Natural killer cell (primary cell): ENCODE data around the gene PRSS23. TPM values are rescaled to one million over a fixed set of nuclear protein-coding genes. Genes with fewer than 3 reads are reported as not detected.

Source experiments
- ATAC-seq, 3 donors: fragments of 150-1000 bp in 2 of 3; fragments of 200-7000 bp in 1 of 3; cut with Tn5 transposase; 1 replicate in 1 of 3; 2 replicates in 2 of 3; pipeline ENCODE4 v1.10.0; 2021; ENCODE audit warnings: mild to moderate bottlenecking in 2 of 3, moderate library complexity in 2 of 3
- DNase-seq, 2 donors: peaks; one replicate each; pipeline versions ENCODE4 v3.0.0 to v3.0.0-alpha.2; 2013 to 2021; ENCODE audit warnings: mixed read lengths in 1 of 2
- H3K27ac ChIP-seq: one replicate; pipeline ENCODE4 v1.5.1; 2013; ENCODE audit warnings: mild to moderate bottlenecking, low read length
- H3K27me3 ChIP-seq: one replicate; pipeline ENCODE4 v1.6.1; 2013; ENCODE audit warnings: low read length; ENCODE audit not compliant: control insufficient read depth, insufficient read depth
- H3K36me3 ChIP-seq: one replicate; pipeline ENCODE4 v1.6.1; 2013; ENCODE audit warnings: low read length; ENCODE audit not compliant: control insufficient read depth, insufficient read depth
- H3K4me1 ChIP-seq: one replicate; pipeline ENCODE4 v1.6.1; 2013; ENCODE audit warnings: low read length; ENCODE audit not compliant: control insufficient read depth, insufficient read depth
- H3K4me3 ChIP-seq: one replicate; pipeline ENCODE4 v1.5.1; 2013; ENCODE audit warnings: low read length
- H3K9me3 ChIP-seq: one replicate; pipeline ENCODE4 v1.6.1; 2013; ENCODE audit warnings: low read length; ENCODE audit not compliant: control insufficient read depth, insufficient read depth
- H3K27ac Mint-ChIP-seq, 2 donors: one replicate each; pipeline ENCODE4 v1.8.0; 2022; ENCODE audit warnings: mild to moderate bottlenecking in 2 of 2, mixed read lengths in 2 of 2, moderate library complexity in 1 of 2
- H3K27me3 Mint-ChIP-seq, 2 donors: one replicate each; pipeline ENCODE4 v1.8.0; 2022; ENCODE audit warnings: low read depth in 2 of 2, mixed read lengths in 2 of 2
- H3K36me3 Mint-ChIP-seq: one replicate; pipeline ENCODE4 v1.8.0; 2022; ENCODE audit warnings: mixed read lengths
- H3K4me1 Mint-ChIP-seq, 2 donors: one replicate each; pipeline ENCODE4 v1.8.0; 2022; ENCODE audit warnings: mixed read lengths in 2 of 2
- H3K4me3 Mint-ChIP-seq: one replicate; pipeline ENCODE4 v1.8.0; 2022; ENCODE audit warnings: mild to moderate bottlenecking, moderate library complexity, mixed read lengths
- H3K9me3 Mint-ChIP-seq, 2 donors: one replicate each; pipeline ENCODE4 v1.8.0; 2022; ENCODE audit warnings: mixed read lengths in 2 of 2
- CTCF ChIP-seq: fragments of 200-600 bp; IDR thresholded peaks from one replicate; pipeline ENCODE4 v1.8.0; 2022; ENCODE audit warnings: antibody characterized with exemption
- WGBS: methylation state at CpG from one replicate; pipeline ENCODE4 v1.1.7; 2013; ENCODE audit warnings: missing lambda C conversion rate; ENCODE audit not compliant: insufficient coverage; 5-methylcytosine and 5-hydroxymethylcytosine counted together
- intact Hi-C: fragments of 100-400 bp; cut with micrococcal nuclease; formaldehyde crosslinking; loops from one replicate; pipeline ENCODE4 v1.14.2; 2022
- total RNA-seq, 4 donors: library from RNA; stranded (reverse); fragments of 120-200 nt in 1 of 4; gene quantifications; one replicate each; pipeline versions ENCODE4 v1.2.3 to v1.2.4, GENCODE V29; 2013 to 2022

The PRSS23 gene
- total RNA-seq, 3 donors from 2014 or later (not counting 1 experiment from before 2014, with no cell fraction given) = 79.3 to 96.5 (median 84.3) TPM

- no peak for TF ChIP-seq CTCF
- Mint-ChIP-seq H3K9me3 (no peaks in the 10 kb centered on the region), H3K4me1 (peaks cover 6 to 7% of the 10 kb centered on the region in 2 donors), H3K36me3 (no peaks in the 10 kb centered on the region), H3K4me3 (no peak overlapping the region), H3K27ac (no peak overlapping the region), H3K27me3 (peaks cover 0 to 6% of the 10 kb centered on the region in 2 donors)
- peaks cover 7% of the 10 kb centered on the region for H3K4me1 ChIP-seq
- 91% methylated on average over 1 of the region's 2 CpGs for WGBS
- DNase-seq (no peak), ATAC-seq (no peak)
- H3K27me3 ChIP-seq = peaks cover 4% of the 10 kb centered on the region
- no peak overlapping the region for H3K4me3 ChIP-seq
- no peaks in the 10 kb centered on the region for H3K9me3 ChIP-seq
- no peak overlapping the region for H3K27ac ChIP-seq
- H3K36me3 ChIP-seq = no peaks in the 10 kb centered on the region
- intact Hi-C loops = no loop called here
Measured at GRCh38 chr11:86795511-86795910, 4.8 kb upstream of the PRSS23 start.

GRCh38 chr11:86795949-86796348 is 4.4 kb upstream of the PRSS23 start:
- Mint-ChIP-seq H3K27me3 (peaks cover 0 to 6% of the 10 kb centered on the region in 2 donors), H3K4me1 (peaks cover 9 to 10% of the 10 kb centered on the region in 2 donors), H3K36me3 (no peaks in the 10 kb centered on the region), H3K4me3 (no peak overlapping the region), H3K9me3 (no peaks in the 10 kb centered on the region), H3K27ac (no peak overlapping the region)
- no peak overlapping the region for H3K4me3 ChIP-seq
- DNase-seq = no peak
- H3K36me3 ChIP-seq = no peaks in the 10 kb centered on the region
- H3K9me3 ChIP-seq = no peaks in the 10 kb centered on the region
- H3K27me3 ChIP-seq = peaks cover 4% of the 10 kb centered on the region
- H3K27ac ChIP-seq = no peak overlapping the region
- whole genome bisulfite sequencing = 84% methylated on average over 3 of the region's 3 CpGs
- no peak for ATAC-seq
- peaks cover 11% of the 10 kb centered on the region for H3K4me1 ChIP-seq
- no peak for TF ChIP-seq CTCF
- intact Hi-C loops = no loop called here

GRCh38 chr11:86797133-86797532 is 3.2 kb upstream of the PRSS23 start:
- Histone ChIP-seq H3K36me3 (no peaks in the 10 kb centered on the region), H3K27me3 (peaks cover 4% of the 10 kb centered on the region), H3K9me3 (no peaks in the 10 kb centered on the region), H3K27ac (no peak overlapping the region), H3K4me1 (peaks cover 16% of the 10 kb centered on the region), H3K4me3 (no peak overlapping the region)
- no peak for TF ChIP-seq CTCF
- DNase-seq = no peak
- no peak for ATAC-seq
- H3K27me3 Mint-ChIP-seq = peaks cover 0 to 6% of the 10 kb centered on the region in 2 donors
- H3K9me3 Mint-ChIP-seq = no peaks in the 10 kb centered on the region
- peaks cover 21 to 22% of the 10 kb centered on the region in 2 donors for H3K4me1 Mint-ChIP-seq
- H3K27ac Mint-ChIP-seq = no peak overlapping the region
- no peak overlapping the region for H3K4me3 Mint-ChIP-seq
- no peaks in the 10 kb centered on the region for H3K36me3 Mint-ChIP-seq
- intact Hi-C loops = no loop called here
- 91% methylated on average over 9 of the region's 9 CpGs for WGBS

DNA sequence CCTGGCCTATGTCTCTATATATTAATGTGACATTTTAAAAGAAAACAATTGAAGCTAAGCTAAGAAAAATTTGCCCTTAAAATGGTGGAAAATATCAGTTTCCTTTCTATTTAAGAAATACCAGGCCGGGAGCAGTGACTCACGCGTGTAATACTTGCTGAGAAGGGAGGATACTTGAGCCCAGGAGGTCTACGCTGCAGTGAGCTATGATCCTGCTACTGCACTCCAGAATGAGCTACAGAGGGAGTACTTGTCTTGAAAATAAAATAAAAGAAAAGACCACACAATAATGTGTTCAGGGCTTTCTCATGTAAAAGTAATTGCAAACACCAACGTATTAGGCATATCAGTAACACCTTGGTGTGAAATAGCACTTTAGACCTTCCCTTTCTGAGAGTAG is 1.4 kb upstream of the PRSS23 start:
- H3K4me1 Mint-ChIP-seq = peaks cover 37 to 41% of the 10 kb centered on the region in 2 donors
- H3K4me3 Mint-ChIP-seq = peak overlapping the region; percentile 91
- Histone ChIP-seq H3K4me3 (no peak overlapping the region), H3K27ac (no peak overlapping the region), H3K9me3 (no peaks in the 10 kb centered on the region), H3K36me3 (no peaks in the 10 kb centered on the region), H3K27me3 (no peaks in the 10 kb centered on the region), H3K4me1 (peaks cover 20% of the 10 kb centered on the region)
- no peak for TF ChIP-seq CTCF
- H3K36me3 Mint-ChIP-seq = no peaks in the 10 kb centered on the region
- WGBS = 96% methylated on average over 4 of the region's 5 CpGs
- DNase-seq (no peak), ATAC-seq (no peak)
- H3K27ac Mint-ChIP-seq = no peak overlapping the region
- intact Hi-C loops = no loop called here
- H3K27me3 Mint-ChIP-seq = no peaks in the 10 kb centered on the region
- H3K9me3 Mint-ChIP-seq = no peaks in the 10 kb centered on the region
